BJ (cell line): Measurements from ENCODE around the gene ZNF540. TPM values are rescaled to one million over a fixed set of nuclear protein-coding genes. Genes with fewer than 3 reads are reported as not detected.

Experiments used
- CTCF ChIA-PET: fragments of 350-600 bp; formaldehyde crosslinking; extraction: SDS; loops from one replicate; lab custom pipeline; 2021; ENCODE audit warnings: antibody characterized with exemption, inconsistent platforms; lab: Yijun Ruan, JAX
- POLR2A ChIA-PET: fragments of 300-600 bp; sonication (Branson Sonifier 250); formaldehyde crosslinking; extraction: SDS; loops from one replicate; lab custom pipeline; 2021; ENCODE audit warnings: antibody characterized with exemption; lab: Charles Lee
- DNase-seq: peaks from one replicate; pipeline ENCODE4 v3.0.0-alpha.2; 2011; ENCODE audit warnings: low read depth
- H3K27me3 ChIP-seq: 2 replicates; pipeline ENCODE4 v1.6.0; 2011; ENCODE audit warnings: low read length; ENCODE audit not compliant: control insufficient read depth, insufficient read depth
- H3K36me3 ChIP-seq: 2 replicates; pipeline ENCODE4 v1.5.1; 2011; ENCODE audit warnings: low read length; ENCODE audit not compliant: control insufficient read depth, insufficient read depth
- H3K4me3 ChIP-seq: 2 replicates; pipeline ENCODE4 v1.5.1; 2011; ENCODE audit warnings: low read depth, mild to moderate bottlenecking, control low read depth, low read length
- CTCF ChIP-seq: IDR thresholded peaks from 2 replicates; pipeline ENCODE4 v1.5.1; 2011; ENCODE audit warnings: low read depth, mild to moderate bottlenecking, control low read depth, inconsistent platforms, low read length, moderate library complexity; ENCODE audit not compliant: insufficient read depth
- polyA plus RNA-seq: library from polyadenylated mRNA; depleted of rRNA; stranded (reverse); fragments of >200 nt; gene quantifications from 2 replicates; pipeline ENCODE4 v1.2.3, GENCODE V29; 2011

ZNF540 gene
- polyA plus RNA-seq, 1 experiment = 0.65 TPM

GRCh38 chr19:37572203-37572602, 22.5 kb upstream of the ZNF540 start:
- H3K36me3 ChIP-seq = no peaks in the 10 kb centered on the region
- no peak for DNase-seq
- no peaks in the 10 kb centered on the region for H3K27me3 ChIP-seq
- H3K4me3 ChIP-seq = no peak overlapping the region
- ChIA-PET CTCF (no interaction called here), POLR2A (no interaction called here)
- no peak for TF ChIP-seq CTCF

GRCh38 chr19:37583340-37583739, 11.3 kb upstream of the ZNF540 start:
- Histone ChIP-seq H3K27me3 (no peaks in the 10 kb centered on the region), H3K4me3 (no peak overlapping the region), H3K36me3 (peaks cover 9% of the 10 kb centered on the region)
- ChIA-PET CTCF (interaction anchor here (1.1 kb wide), 1 partner anchor 10 kb away, joined by 4 read pairs; the partner anchor contains the start of gene ZNF571), POLR2A (no interaction called here)
- no peak for TF ChIP-seq CTCF
- no peak for DNase-seq

- POLR2A ChIA-PET = no interaction called here
- peak overlapping the region; percentile 89 for H3K4me3 ChIP-seq
- no peak for DNase-seq
- no peak for TF ChIP-seq CTCF
- H3K27me3 ChIP-seq = no peaks in the 10 kb centered on the region
- no peaks in the 10 kb centered on the region for H3K36me3 ChIP-seq
- CTCF ChIA-PET = interaction anchor here (1.7 kb wide), 1 partner anchor 11 kb away, joined by 4 read pairs; no protein-coding TSS in a partner anchor
These were observed 726 bp upstream of the ZNF540 start for GRCh38 chr19:37593996-37594303.

GRCh38 chr19:37594982-37595382, 306 bp downstream of the ZNF540 start:
- no peak for TF ChIP-seq CTCF
- Histone ChIP-seq H3K4me3 (peak overlapping the region; percentile 89), H3K27me3 (no peaks in the 10 kb centered on the region), H3K36me3 (no peaks in the 10 kb centered on the region)
- ChIA-PET CTCF (interaction anchor here (0.9 kb wide), 1 partner anchor 224 kb away, joined by 3 read pairs; the partner anchor contains the start of gene ZNF527), POLR2A (no interaction called here)
- no peak for DNase-seq

GRCh38 chr19:37635076-37636056, 40.7 kb downstream of the ZNF540 start:
- no peak overlapping the region for H3K4me3 ChIP-seq
- POLR2A ChIA-PET = no interaction called here
- peaks cover 9% of the 10 kb centered on the region for H3K36me3 ChIP-seq
- H3K27me3 ChIP-seq = no peaks in the 10 kb centered on the region
- no peak for DNase-seq
- CTCF ChIA-PET = interaction anchor here (0.6 kb wide), 1 partner anchor 263 kb away, joined by 3 read pairs; no protein-coding TSS in a partner anchor
- no peak for TF ChIP-seq CTCF
